Ureter (tissue), 1 donor: Measurements from ENCODE around the gene HDAC4. TPM values are rescaled to one million over a fixed set of nuclear protein-coding genes. Genes with fewer than 3 reads are reported as not detected.
"Not testable (repeated sequence)": the region's sequence is repeated elsewhere in the genome, so short reads cannot be mapped to it uniquely, and the experiment has no call there.

ENCODE experiments used
- DNase-seq: peaks from one replicate; pipeline ENCODE4 v3.0.0-alpha.2; 2020; ENCODE audit warnings: low spot score
- total RNA-seq: library from RNA; stranded (reverse); gene quantifications from one replicate; pipeline ENCODE4 v1.2.4, GENCODE V29; 2023
- donor health status: DM: yes; HTN: yes; CAD: no.

The HDAC4 gene
- total RNA-seq, 1 donor from 2014 or later: 86.9 TPM

DNA sequence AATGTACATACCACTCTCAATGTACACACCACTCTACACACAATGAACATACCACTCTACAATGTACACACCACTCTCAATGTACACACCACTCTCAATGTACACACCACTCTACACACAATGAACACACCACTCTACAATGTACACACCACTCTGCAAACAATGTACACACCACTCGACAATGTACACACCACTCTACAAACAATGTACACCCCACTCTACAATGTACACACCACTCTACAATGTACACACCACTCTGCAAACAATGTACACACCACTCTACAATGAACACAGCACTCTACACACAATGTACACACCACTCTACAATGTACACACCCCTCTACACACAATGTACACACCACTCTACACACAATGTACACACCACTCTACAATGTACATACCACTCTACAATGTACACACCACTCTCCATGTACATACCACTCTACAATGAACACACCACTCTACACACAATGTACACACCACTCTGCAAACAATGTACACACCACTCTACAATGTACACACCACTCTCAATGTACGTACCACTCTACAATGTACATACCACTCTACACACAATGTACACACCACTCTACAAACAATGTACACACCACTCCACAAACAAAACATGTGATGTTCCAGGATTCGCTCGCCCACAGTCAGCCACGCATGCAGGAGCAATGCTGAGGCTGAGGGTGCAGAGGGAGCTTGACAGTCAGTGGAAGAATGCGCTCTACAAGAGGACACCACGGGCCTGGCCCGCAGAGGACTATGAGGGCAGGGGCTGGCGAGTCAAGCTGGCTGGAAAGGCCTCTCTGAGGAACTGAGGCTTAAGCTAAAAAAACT, 118.2 kb downstream of the HDAC4 start:
- DNase-seq: no peak

DNA sequence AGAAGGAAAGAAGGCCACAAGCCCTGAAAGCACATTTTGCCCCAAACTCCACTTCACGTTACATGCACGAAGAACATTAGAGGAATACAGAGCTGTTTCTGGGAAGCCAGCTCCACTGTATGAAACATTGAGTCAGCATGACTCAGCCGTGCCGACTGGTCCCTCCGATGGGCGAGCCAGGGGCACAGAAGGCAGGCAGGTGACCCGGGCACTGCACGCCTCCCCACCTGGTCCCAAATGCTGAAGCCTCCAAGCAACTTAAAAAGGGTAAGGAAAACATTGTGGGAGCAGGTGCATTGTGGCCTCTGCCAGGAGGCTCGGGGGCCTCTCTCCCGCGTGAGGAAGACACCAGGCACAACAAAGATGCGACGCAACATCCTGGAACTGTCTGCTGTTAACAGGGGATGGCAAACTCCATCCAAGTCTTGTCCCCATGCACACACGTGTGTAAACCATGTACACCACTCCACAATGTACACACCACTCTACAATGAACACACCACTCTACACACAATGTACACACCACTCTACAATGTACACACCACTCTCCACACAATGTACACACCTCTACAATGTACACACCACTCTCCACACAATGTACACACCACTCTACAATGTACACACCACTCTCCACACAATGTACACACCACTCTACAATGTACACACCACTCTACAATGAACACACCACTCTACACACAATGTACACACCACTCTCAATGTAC, 120.4 kb downstream of the HDAC4 start:
- not testable (repeated sequence) for DNase-seq

DNA sequence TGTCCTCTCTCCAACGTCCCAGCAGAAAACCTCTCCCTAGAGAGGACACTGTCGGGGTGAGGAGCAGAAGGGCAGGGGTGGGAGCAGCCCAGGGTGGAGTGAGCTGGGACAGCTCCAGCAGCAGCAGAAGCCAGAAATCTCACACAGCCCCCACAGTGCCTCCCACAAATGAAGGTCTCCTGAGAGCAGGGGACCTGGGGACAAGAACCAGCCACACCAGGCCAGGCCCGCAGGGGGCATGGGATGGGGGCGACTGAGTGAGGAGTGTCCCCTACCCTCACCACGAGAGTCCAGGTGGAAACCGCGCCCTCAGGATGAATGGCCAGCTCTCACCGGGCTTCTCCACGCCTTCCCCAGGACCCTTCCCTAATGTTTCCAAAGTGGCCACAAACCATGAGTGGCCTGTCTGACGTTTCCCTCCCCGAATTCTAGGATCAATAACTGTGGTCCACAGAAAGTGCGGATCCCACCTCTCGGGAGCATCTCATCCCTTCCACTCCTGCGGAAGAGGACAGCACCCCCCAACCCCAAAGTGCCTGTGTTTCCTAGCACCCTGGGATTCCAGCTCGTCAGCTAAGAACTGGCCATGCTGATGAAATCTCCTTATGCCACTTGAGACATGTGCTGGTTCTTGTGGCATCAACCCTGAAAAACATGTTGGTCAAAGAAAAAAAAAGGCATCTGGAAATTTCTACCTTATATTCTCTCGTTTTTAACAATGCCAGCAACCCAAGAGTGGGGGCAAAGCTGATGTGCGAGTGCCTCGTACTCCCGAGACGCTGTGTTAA, 121.1 kb downstream of the HDAC4 start:
- peak; percentile 40 for DNase-seq

DNA sequence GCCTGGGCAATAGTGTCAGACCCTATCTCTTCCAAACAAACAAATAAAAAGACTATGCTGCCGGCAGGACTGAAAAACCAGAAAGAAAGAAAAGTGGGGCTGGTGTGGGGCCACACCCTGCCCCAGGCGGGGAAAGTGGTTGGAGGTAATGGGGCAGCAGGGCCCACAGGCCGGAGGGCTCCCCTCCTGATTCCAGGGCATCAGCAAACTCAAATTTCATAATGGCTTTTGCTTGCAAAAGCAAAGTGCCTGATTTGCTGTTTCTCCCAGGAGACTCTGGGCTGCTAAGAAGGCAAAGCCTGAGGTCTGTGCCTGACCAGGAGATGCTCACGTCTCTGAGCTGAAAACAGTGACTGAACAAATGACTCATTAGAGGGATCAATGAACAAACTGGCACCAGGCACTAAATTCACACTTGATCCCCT, 121.9 kb downstream of the HDAC4 start:
- DNase-seq: no peak

DNA sequence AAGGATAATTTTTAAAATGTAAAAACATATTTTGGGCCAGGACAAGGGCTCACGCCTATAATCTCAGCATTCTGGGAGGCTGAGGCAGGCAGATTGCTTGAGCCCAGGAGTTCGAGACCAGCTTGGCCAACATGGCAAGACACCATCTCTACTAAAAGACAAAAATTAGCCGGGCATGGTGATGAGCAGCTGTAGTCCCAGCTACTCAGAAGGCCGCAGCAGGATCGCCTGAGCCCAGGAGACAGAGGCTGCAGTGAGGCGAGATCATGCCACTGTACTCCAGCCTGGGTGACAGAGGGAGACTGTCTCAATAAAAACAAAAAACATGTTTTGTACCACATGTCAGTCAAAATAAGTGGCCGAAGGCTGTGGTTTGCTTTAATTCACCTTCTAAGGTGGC, 122.5 kb downstream of the HDAC4 start:
- DNase-seq: no peak

DNA sequence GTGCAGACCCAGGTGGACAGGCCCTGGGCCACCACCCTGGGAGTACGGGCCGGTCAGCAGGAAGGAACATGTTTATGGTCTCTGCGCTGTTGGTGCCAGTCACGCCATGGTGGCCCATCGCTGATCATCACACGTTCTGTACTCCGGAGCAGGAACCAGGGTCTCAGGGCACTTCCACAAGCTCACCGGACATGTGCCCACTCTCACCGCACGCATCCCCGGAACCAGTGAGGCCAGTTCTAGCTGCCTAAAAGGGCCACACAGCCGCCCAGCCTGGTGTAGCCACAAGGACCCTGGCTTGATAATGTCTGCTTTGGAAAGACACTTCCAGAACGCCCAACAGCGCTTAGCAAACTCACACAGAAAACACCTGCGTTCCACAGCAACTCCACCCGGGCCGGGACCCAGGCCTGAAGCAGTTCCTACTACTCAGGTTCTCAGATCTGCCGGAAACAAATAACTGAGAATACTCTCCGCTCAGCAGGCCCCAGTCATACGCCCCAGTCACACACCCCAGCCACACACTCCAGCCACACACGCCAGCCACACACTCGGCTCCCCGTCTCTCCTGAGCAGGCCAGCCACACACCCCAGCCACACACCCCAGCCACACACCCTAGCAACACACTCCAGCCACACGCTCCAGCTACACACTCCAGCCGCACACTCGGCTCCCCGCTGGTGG, 123.3 kb downstream of the HDAC4 start:
- DNase-seq: peak; percentile 42

DNA sequence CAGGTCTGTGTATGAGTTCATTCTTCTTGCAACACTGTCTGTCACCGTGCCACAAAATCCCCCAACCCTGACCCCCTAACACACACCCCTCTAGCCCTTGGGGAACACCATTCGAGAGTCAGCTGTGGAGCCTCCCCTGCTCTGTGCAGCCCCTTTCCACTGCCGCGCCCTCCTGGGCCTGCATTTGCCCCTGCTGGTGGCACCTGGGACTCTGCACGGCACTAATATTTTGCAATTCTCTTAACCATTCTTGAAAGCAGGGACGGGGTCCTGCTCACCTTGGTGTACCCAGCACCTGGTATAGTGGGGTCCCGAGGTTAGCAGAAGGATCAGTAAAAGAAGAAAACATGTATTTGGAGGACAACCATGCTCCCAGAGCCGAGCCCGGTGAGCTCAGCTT, 124.0 kb downstream of the HDAC4 start:
- DNase-seq: no peak

DNA sequence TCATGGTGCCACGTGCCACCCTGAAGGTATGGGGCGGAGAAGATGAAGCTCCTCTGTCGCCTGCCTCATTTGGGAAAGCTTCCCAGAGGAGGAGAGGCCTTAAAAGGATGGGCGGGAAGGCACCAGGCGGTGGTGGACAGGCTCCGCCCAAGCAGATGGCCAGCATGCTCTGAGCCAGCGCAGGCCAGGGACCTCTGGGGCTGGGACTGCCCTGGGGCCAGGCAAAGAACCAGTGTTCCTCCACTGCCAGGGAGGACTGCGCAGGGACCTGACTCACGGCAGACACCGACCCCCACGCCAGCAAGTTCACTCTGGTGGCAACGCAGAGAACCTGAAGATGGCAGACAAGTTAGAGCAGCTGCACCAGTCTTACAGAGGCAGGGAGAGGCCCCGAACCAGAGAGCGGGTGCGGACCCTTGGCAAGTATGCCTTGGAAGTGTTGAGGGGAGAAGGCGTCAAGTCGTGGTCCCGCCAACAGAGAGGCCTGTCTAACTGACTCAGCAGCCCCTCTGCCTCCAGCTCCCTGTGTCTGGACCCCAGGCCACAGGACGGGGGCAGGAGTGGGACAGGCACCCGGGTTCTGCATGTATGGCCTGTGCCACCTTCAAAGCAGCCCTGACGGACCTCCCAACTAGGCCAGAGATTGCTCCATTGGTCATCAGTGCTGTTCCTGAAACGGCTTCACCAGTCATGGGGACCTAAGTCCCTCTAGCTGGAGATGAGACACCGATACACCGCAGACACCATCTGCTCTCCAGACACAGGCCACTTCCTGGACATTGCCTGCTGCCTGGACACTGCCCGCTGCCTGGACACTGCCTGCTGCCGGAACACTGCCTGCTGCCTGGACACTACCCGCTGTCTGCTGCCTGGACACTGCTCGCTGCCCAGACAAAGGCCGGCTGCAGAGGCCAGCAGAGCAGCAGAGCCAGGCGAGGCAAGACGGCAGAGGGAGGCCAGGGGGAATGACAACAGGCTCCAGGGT, 124.7 kb downstream of the HDAC4 start:
- DNase-seq: peak; percentile 62

DNA sequence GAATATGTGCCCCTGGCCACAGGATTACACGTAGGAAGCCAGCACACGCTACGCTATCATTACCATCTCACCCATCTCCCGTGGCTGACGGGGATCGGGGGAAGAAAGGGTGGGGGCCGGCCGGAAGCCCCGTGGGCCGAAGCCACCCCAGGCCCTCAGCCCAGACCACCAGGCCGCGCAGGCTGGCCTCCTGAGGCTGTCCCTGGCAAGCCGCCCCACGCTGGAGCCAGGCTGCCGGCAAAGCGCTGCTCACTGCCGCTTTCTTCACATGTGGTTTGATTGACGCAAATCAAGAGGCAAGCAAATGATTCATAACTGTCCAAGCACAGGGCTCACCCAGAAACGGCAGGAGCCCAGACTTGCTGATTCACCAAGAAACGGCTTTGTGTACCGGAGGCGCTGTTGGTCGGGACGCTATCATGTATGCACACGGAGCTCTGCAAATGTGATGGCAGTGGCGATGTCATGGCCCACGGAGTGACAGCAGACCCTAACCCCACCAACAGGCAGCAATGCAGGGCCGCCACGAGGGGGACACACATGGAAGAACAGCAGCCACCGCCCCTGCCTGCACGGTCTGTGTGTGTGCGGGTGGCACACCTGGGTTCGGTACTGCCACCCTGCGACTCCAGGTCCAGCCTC, 125.7 kb downstream of the HDAC4 start:
- peak; percentile 83 for DNase-seq

DNA sequence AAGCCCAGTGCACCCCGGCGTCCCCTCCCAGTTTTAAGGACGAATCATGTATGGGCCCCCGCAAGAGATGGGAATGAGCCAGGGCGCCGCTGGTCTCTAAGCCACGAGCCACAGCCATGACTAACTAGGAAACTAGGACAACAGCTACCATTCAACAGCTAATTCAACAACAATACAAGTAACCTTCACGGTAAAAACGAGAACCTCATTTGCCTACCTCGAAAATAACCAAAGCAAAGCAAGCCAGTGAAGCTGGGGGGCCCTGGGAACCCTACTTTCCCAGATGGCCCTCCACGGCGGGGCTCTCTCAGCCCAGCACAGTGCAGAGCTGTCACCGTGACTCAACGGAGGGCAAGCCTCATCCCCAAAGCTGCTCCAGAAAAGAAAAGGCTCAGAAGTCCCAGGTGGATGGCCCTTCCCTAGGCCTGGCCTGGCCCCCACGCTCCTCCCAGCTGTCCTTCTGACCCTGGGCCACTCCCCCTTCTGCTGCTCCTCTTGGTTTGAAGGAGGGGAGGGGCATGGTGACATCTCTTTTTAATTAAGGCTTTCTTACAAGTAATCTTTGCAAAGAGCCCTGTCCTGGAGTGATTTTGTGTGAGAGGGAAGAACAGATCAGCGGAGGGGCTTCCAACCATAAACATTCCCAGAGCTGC, 126.3 kb downstream of the HDAC4 start:
- peak; percentile 47 for DNase-seq

DNA sequence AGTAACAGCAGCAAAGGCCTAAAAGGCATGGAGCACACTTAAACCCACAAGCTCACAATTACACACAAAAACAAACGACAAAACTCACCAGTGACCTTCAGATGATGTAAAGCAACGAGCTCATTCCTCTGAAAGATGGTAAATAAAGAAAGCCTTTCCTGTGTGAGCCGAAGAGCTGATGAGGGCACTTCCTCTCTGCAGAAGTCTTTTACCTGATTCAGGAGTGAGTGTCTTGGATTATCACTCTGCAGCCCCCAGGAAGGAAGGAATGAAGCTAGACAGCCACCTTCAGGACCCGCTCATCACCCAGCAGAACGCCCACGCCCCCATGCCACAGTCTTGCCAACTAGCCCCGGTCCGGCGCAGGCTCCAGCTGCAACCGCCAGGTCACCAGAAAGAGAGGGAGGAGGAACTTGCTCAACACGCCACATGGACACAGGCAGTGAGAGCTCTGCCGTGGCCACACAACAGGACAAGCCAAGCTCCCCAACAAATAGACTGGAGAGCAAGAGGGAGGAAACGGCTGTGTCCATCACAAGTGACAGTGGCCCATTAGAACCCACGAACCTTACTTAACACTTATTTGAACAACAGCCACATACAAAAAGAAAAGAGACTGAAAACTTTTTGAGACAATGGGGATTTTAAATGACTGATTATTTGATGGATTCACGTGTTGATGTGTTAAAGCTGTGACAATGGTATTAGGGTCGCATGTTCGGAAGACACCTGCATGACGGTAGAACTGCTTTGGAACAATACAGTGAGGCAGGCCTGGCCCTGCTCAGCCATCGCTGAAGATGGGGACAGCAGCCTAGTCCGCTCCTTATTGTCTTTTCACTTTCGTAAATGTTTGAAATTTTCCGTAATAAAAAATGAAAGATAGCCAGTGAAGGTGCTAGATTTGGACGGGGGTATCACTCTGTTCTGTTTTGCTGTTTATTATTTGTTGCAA, 127.3 kb downstream of the HDAC4 start:
- no peak for DNase-seq

DNA sequence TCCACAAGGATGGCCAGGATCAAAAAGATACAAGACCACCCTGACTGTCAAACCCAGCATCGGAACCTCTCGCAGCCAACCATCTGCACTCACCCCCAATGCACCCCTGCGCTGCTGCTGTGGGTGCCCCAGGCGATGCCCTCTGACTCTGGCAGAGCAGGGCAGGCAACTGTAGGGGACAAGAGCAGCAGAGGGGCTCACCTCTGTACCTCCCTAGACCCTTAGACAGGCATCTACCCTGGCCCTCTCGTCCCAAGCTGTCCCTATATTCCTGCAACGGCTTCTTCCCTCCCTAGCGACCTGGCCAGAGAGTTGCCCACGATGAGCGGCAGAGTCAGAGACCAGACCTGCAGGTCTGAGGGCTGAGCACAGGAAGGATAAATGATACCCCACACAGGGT, 128.2 kb downstream of the HDAC4 start:
- no peak for DNase-seq

DNA sequence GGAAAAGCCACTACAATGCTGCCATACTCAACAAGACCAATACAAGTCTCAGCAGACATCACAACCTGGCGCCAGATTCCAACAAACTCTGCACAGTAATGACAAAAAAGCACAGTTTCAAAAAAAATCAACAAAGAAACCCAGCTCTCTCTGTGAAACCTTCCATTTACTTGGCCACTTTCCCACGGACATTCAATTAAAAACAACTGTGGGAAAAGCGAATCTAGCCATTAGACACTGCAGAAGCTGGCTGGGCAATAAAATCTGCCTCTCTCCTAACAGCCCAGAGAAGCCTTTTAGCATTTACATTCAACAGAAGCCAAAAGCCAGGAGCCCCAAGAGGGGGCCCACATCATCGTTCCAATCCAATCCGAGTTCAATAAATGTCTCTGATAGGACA, 128.9 kb downstream of the HDAC4 start:
- no peak for DNase-seq

DNA sequence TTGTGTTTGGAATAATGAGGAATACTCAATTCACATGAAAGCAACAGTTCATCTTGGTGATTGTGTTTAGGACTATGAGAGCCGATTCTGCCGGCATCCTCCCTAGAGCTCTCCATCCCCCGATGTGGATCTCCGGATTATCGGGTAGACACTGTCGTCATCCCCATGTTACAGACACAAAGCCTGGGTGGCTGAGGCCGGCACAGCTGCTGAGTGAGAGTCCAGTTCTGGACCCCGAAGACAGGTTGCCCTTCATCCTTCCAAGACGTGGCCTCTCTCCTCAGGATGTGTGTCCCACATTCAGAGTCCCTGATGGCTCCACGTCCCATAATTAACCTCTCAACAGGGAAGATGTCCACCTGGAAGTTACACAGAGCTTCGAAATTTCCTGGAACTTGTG, 129.3 kb downstream of the HDAC4 start:
- no peak for DNase-seq

DNA sequence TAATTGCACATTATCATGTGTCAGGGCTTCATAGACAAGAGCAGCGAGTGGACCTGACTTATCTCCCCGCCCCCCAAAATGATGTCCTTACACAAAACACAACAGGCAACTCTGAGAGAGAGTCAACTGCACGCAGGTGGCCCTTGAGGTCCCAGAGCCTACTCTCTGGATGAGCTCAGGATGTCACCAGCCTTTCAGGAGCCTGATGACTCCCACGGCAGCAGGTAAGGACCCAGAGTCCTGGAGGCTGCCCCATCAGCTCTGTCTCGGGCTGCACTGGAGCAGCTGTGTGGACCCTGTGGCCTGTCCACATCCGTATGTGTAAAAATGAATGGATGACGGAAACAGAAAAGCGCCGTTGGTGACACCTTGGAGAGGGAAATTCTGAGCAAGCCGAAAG, 130.9 kb downstream of the HDAC4 start:
- no peak for DNase-seq

DNA sequence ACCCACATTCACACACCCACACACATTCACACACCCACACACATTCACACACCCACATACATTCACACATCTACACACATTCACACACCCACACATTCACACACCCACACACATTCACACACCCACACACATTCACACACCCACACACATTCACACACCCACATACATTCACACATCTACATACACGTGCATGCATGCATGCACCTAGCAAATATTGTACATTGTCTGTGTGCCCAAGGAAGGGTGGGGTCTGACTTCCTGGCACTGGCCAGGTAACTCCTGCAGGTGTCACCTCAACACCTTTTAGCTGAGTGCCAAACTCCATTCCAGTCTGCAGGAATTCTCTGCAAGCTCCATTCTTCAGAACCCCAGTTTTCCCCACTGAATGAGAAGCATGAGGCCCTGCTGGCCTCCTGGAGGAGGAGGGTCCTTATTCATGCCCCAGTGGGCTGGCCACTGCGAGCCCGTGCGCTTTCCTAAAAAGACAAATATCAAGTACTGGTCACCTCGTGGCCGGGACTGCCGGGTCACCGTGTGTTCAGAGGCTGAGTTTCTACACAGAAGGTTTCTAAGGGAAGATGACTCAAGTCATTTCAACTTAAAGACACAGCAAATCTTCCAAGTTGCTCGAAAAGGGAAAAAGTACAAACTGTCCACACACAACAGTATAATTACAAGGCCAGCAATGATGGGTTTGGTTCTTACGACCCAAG, 131.5 kb downstream of the HDAC4 start:
- DNase-seq: no peak

DNA sequence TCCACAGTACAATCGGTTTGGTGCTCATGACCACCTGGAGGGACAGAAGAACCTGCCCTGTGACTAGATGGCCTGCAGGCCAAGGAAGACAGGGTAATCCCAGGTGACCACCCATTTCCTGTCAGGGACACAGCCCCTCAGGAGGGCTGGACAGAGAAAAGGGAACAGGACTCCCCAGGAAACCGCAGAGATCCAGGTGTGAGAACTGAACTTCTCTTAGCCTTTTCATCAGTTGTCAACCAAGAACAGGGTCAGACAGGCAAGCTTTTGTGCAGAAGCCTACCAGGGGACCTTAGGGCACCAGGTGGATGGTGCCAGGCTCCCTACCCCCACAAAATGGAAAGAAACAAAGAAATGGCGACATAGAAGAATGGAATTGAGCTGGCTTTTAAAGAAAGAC, 132.3 kb downstream of the HDAC4 start:
- no peak for DNase-seq

DNA sequence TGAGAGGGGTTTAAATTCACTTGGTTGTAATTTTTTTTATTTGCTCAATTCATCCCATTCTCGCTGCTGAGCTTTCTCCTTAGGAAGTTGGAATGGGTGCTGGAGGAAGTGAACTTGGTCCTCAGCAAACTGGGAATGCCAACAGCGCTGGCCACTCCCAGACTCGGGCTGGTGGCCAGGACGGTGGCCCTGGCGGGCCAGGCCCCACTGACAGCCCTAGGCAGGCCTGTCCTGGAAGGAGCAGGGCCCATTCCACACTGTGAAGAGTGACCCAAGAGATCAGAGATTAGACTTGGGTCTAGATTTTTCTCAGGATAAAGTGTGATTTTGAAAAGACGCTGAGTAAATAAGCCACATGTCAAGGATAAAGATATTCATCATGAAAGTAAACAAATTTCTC, 132.7 kb downstream of the HDAC4 start:
- peak; percentile 47 for DNase-seq
